HG03039 (cell line): ENCODE results near the gene LINC01488.

Source experiments
- ATAC-seq: cut with Tn5 transposase; IDR thresholded peaks from one replicate; pipeline ENCODE4 v1.9.1; 2021; ENCODE audit warnings: mild to moderate bottlenecking, moderate library complexity; ENCODE audit not compliant: unreplicated experiment

LINC01488 gene

DNA sequence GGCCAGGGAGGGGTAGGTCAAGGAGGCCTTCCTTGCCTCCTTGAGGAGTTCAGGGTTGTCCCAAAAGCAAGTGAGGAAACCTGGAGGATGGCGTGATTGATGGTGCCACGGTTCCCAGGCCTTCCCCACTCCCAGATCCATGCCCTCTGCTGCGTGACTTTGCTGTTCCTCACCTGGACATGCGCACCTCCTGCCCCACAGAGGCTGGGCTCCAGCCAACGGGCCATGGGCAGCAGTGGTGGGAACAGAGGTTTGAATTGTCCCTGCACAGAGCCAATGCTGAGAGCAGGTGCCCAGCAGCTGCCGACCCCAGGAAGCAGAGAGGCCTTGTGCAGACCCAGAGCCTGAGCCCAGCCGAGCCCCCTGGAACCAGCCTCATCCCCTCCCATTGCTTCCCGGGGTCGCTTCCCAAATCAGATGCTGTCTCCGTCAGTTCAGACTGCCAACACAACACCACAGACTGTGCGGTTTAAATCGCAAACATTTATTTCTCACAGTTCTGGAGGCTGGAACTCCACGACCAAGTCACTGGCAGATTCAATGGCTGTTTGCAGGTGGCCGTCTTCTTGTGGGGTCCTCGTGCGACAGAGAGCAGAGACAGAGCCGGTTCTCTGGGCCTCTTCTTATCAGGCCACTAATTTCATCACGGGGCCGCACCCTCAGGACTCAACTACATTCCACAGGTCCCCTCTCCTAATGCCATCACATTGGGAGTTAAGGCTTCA, 6.2 kb upstream of the LINC01488 start:
- ATAC-seq: no peak

GRCh38 chr11:69475866-69476471, 5.5 kb upstream of the LINC01488 start:
- ATAC-seq: no peak

DNA sequence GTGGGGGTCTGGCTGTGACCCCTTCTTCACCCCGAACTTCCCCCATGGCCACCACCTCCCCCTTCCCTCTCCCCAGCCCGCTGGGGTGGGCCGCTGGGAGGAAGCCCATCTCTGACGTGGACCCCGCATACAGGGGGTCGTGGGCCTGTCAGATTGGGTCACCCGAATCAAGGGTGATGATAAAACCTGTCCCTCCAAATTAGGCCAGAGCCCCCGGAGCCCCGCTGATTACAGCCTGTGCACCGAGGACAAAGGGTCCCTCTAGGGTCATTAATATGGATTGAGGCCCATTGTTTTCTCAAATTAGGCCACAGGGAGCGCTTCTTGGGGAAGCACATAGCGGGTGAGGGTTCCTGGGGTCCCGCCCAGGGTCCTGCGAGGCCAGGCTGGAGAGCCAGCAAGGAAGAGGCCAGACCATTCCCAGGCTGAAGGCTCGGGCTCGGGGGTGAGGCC, 4.9 kb upstream of the LINC01488 start:
- no peak for ATAC-seq

GRCh38 chr11:69477086-69477485, 4.4 kb upstream of the LINC01488 start:
- no peak for ATAC-seq

DNA sequence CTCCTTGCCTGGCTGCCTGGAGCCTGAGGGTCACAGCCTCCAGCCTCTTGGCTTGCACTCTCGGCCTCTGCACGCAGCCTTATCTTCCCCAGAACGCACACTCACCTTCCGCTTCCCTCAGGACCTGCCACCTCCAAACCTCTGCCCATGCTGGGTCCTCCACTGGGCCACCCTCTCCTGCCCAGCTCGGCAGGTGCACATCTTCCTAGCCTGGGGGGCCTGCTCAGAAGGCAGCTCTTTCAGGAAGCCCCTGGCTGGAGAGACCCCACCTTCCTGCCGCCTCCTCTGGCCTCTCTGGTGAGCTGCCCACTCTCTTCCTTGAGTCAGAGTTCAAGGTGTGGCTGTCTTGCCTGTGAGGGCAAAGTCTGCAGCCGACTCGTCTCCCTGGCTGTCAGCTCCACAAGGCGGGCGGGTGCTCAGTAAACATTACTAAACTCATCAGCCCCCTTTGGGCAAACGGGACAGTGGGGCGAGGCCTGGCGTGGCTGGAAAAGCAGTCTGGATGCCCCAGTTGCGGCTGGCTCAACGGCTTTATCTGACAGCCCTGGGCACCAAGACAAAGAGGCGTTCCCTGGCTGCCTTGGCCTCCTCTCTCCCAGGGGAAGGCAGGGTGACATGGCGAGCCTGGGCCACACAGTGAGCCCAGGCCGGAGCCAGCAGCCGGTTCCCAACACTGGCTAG, 1.7 kb upstream of the LINC01488 start:
- no peak for ATAC-seq

- no peak for ATAC-seq
Observed at GRCh38 chr11:69480547-69481392, 693 bp upstream of the LINC01488 start.

DNA sequence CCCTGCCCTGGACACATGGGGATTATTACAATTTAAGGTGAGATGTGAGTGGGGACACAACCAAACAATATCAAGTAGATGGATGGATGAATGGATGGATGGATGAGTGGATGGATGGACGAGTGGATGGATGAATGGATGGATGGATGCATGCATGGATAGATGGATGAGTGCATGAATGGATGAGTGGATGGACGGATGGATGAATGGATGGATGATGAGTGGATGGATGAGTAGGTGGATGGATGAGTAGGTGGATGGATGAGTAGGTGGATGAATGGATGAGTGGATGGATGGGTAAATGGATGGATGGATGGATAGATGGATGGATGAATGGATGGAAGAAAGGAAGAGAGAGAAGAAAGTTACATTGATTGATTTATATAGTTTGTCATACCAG, 859 bp downstream of the LINC01488 start:
- ATAC-seq: no peak

GRCh38 chr11:69483170-69483569, 1.7 kb downstream of the LINC01488 start:
- ATAC-seq: no peak

DNA sequence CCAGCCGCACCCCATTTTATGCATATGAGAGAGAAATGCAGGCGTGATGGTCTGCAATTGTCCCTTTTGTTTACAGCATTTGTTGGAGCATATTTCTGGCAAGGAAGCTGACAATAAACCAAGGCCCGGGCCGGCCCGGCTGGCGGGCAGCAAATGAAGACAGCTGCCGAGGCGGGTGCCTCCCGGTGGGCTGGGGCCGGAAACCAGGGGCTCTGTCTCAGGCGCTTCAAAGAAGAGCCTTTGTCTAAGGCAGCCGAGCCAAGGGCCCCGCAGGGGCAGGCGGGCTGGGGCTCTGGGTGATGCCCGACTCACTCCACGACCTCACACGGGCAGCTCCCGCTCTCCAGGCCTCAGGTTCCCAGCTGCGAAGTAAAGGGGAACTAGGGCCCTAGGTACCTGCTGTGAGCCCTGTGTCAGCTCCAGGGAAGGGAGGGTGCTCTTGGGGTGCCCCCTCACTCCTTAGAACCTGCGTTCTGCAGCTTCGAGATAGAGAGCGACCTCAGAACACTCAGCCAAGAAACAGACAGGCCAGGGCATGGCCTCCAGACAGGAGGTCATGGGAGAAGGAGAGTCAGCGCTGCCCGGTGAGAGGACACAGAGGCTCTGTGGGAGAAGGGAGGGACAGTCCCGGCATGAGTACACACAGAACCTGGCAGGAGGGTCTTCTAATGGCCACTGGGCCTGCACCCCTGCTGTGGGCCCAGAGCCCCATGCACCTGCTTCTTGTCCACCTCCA, 2.4 kb downstream of the LINC01488 start:
- no peak for ATAC-seq

GRCh38 chr11:69484427-69485259, 3.2 kb downstream of the LINC01488 start:
- ATAC-seq: no peak

GRCh38 chr11:69485337-69486041, 4.0 kb downstream of the LINC01488 start:
- ATAC-seq: no peak

GRCh38 chr11:69486056-69486772, 4.8 kb downstream of the LINC01488 start:
- no peak for ATAC-seq

DNA sequence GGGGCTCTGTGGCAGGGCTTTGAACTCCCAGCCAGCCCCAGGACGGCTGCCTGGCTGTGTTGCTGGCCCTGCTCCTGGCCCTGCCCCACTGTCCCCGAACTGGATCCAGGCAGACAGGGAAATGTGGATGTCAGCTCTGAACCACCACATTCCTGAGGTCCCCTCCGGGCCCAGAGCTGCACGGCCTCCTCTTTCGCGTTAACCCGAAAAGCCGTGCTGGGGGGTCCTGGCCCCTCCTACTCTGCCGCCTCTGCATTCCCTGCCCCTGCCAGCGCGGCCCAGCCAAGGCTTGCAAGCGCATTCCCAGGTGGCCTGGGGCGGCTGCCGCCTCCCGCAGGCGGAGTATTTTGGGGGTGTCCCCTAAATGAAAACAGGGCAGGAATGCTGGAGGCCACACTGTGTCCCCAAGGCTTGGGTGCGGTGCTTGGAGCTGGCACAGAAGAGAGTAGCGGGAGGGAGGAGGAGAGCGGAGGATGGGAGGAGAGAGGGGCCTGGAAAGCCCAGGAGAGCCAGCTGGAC, 5.4 kb downstream of the LINC01488 start:
- no peak for ATAC-seq

DNA sequence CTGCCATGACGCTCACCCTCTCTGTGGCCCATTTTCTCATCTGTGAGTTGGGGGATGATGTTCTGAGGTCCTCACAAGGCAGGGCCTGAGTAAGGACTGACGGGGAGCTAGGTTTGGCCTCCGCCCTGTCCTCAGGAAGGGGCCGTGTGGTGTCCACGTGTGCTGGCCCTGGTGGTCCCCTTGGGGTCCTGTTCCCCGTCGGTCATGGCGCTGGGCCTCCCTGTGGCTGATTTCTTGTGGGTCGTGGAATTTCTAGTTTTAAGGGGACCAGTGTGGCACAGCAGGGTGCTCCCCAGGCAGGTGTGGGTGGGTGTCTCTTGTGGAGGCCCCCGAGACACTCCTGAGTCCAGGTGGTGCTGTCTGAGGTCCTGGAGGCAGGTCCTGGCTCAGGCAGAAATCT, 5.9 kb downstream of the LINC01488 start:
- no peak for ATAC-seq

DNA sequence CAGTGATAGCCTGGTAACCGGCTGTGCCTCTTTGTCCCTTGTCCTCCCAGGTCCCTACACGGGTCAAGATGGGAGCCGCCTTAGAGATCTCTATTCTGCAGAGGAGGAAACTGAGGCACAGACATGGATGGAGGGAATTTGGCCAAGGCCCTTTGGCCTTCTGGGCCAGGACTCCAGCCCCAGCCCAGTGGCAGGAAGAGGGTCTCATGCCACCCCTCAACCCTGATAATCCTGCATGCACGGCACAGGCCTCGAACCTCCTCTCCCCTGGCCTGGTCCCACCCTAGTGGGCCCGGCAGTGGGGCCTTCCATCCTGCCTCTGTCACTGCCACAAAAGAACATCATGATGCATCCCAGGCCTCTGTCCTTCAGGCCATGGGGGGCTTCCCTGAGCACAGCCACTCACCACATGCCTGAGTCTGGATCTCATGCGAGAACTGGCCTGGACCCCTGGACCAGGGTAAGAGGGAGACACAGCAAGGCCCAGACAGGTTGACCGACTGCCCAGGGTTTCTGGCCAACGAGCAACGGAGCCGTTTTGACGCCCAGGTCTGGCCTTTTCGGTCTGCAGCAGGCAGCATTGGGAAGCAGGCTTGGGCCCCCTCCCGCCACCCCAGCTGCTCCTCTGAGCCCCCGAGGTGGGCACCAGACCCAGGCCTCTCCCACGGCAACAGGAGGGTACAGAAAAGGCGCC, 6.5 kb downstream of the LINC01488 start:
- no peak for ATAC-seq

- no peak for ATAC-seq
Observed at GRCh38 chr11:69488543-69488940, 7.1 kb downstream of the LINC01488 start.

DNA sequence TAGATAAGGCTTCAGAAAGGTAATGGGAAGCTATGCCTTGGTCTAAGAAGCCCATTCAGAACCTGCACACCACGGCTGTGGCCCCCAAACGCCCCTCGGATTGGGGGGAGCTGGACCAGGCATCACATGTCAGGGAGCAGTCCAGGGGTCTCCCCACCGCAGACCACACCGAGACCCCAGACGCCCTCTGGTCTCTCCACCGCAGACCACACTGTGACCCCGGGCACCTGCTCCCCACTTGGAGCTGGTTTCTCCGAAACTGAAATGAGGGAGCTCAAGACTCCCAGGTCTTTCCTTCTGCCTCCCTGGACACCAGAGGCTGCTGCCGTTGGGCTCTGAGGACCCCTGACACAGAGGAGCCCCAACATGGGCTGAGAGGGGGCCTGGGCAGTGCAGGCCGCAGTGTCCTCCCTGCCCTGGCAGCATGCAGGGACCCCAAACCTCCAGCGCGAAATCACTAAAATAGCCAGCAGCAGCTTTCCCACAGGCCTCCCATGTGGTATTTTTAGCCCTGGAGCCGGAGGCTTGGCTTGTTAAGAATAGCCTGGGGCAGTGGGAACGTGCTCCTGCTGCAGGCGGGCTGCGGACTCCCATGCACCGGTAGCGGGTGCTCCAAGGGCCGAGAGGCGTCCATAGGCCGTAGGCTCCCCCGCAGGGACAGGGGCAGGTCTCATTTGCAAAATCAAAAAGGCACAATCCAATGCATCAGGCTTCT, 7.7 kb downstream of the LINC01488 start:
- ATAC-seq: no peak
